Posterior cingulate gyrus (tissue), 11 donors: Measurements from ENCODE around the gene CKMT2.

Source experiments
- DNase-seq, 10 donors: peaks; one replicate each; pipeline versions ENCODE4 v3.0.0 to v3.0.0-alpha.2; 2020 to 2021; ENCODE audit warnings: mixed read lengths in 3 of 10
- intact Hi-C: fragments of 100-400 bp; cut with DNase I; formaldehyde crosslinking; loops from one replicate; pipeline ENCODE4 v1.15.1; 2023

CKMT2 gene

GRCh38 chr5:81300921-81301270, 67.8 kb downstream of the CKMT2 start:
- intact Hi-C loops = loop anchor here (5.0 to 10.0 kb wide), 2 partner anchors 64 to 896 kb away; partner anchors contain the start of gene ZFYVE16
- DNase-seq = no peak

DNA sequence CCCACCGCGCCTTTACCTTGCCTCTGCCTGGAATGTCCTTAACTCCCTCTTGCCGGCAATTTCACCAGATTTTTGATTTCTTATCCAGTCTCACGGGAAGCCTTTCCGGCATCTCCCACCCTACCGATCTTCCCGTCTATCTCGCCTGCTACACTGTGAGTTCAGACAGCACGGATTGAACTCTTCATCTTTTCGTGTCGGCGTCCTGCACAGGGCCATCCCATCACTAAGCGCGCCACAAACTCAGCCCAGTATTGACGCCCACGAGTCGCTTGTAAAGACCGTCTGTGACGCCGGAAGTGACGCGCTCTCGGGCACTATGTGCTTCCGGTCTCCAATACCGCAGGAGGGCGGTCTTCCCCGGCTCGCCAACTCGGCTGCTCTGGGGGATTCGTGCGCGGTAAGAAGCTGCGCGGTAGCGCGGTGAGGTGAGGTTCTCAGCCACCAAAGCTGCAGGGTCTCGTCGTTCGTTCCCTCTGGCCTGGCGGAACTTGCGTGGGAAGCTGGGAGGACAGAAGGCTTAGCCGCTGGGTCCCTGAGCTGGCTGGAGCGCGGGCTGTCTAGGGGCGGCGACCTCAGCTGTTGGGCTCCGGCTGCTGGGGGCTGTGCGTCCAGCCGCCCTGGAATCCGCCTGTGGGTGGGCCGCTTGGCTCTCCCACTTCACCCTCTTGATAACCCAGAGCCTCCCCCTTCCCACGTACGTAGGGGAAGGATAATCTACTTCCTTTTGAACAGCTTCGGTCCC, 68.3 kb downstream of the CKMT2 start, which contains the start of gene ZCCHC9:
ZCCHC9 (plus strand) TSS at position 317 of the 745 bp plus-strand sequence. CDS start 3,171 bp downstream, outside the sequence.
- DNase-seq = peak; percentile 88 to 99 (median 92)
- intact Hi-C loops = loop anchor here (5.0 to 10.0 kb wide), 2 partner anchors 64 to 897 kb away; partner anchors contain the start of gene ZFYVE16

GRCh38 chr5:81302596-81302995, 69.5 kb downstream of the CKMT2 start:
- DNase-seq = no peak
- intact Hi-C loops = loop anchor here (5.0 to 10.0 kb wide), 2 partner anchors 65 to 898 kb away; partner anchors contain the start of gene ZFYVE16

DNA sequence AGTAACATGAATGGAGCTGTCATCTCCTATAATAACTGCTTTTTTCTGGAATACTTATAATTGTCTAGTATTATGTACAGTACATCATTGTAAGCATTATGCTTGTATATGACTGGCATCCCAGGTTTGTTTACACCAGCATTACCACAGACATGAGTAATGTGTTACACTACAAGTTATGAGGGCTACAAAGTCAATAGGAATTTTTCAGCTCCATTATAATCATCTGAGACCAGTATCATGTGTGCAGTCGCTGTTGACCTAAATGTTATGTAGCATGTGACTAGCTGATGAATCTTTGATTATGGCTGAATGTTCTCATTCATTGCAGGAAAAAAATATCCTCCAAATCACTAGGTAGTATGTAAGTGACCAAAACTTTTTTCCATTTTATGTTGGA, 70.4 kb downstream of the CKMT2 start:
- DNase-seq = no peak
- intact Hi-C loops = loop anchor here (5.0 to 10.0 kb wide), 2 partner anchors 66 to 899 kb away; partner anchors contain the start of gene ZFYVE16

- no peak for DNase-seq
- intact Hi-C loops = loop anchor here (10.0 kb wide), 1 partner anchor 901 kb away; the partner anchor contains the start of gene ZFYVE16
Observed at GRCh38 chr5:81305785-81306184, 72.7 kb downstream of the CKMT2 start.

GRCh38 chr5:81308836-81309235, 75.7 kb downstream of the CKMT2 start:
- intact Hi-C loops = loop anchor here (10.0 kb wide), 1 partner anchor 904 kb away; the partner anchor contains the start of gene ZFYVE16
- no peak for DNase-seq

DNA sequence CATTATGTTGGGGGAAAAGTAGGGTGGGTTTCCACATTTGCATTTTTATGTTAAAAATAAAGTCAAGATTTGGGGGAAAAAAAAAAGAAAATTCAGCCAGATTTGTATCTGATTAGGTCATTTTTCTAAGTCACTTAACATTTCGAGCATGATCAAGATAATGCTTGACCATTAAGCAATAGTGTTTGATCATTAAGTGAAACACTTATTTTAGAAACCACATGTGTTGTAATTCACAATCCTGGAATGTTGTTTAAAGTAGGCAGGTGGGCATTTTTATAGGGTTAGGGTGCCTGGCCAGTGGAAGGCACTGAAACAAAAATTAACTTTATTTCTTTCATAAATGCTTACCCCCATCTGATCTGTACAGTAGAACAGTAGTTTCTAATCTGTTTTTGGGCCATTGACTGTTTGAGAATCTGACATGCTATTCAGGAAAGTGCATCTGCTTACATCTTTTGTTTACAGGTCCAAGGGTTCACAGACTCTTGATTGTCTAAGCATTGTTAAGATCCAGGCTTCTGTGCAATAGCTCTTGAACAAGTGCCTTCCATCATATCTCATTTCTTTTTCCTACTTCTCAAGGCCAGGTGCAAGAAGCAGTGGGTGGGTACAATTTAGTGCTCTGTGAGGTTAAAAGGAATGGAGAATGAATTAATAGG, 77.4 kb downstream of the CKMT2 start:
- no peak for DNase-seq
- intact Hi-C loops = no loop called here

DNA sequence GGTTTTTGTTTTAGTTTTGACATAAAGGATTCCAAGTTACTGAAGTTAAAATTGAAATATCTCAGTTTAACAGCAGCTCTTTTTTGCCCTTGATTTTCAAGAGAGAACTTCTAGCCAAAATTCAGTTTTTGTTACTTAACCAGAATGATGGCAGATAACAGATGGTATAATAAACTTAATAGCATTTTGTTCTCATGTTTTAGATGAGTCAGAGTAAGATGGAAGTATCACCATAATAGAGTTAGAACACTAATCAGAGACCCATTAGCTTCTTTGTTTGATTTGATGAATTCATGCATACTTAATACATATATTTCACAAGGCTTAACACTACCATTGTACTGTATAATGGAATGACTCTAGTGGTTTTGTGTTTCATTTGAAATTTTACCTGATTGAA, 80.2 kb downstream of the CKMT2 start:
- DNase-seq = no peak
- intact Hi-C loops = no loop called here

DNA sequence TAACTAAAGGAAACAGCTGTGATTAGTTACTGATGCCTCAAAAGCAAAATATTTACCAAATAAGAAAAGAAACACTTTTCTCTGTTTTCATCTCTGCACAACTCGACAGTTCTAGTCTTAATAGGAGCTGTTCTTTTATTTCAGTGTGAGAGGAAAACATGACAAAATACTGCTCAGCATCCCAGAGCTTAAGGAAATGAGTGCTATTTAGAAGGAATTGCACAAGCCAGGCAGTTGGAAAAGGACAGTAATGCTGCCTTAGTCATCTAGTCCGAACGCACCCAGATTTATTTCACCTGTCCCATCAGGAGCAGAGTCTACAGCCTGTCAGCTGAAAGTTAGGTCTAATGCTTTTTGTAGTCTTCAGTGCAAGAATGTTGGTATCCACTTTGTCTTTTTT, 80.6 kb downstream of the CKMT2 start:
- DNase-seq = no peak
- intact Hi-C loops = no loop called here

GRCh38 chr5:81314581-81314980, 81.5 kb downstream of the CKMT2 start:
- no peak for DNase-seq
- intact Hi-C loops = no loop called here

GRCh38 chr5:81315336-81315735, 82.2 kb downstream of the CKMT2 start:
- intact Hi-C loops = no loop called here
- no peak for DNase-seq

DNA sequence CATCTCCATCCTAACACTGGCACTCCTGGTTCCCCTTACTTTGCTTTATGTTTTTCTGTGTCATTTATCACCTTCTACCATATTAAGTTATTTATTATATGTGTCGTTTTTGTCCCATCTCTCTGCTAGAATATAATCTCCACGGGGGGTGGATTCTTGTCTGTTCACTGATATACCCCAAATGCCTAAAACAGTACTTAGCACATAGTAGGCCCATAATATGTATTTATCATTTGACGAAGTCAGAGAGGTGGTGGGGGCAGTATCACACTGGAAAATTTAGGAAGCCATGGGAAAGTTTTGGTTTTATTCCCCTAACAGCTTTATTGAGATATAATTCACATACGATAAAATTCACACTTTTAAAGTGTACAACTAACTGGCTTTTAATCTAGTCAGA, 82.7 kb downstream of the CKMT2 start:
- DNase-seq = no peak
- intact Hi-C loops = no loop called here
